Ovary (tissue), 9 donors: Measurements from ENCODE around the gene BRINP3. TPM values are rescaled to one million over a fixed set of nuclear protein-coding genes. Genes with fewer than 3 reads are reported as not detected.

ENCODE experiments used
- DNase-seq, 5 donors: peaks; one replicate each; pipeline ENCODE4 v3.0.0-alpha.2; 2019 to 2020
- H3K27ac ChIP-seq, 2 donors: fragments of 200-600 bp; one replicate each; pipeline versions ENCODE4 v1.5.1 to v1.8.0; 2019 to 2022
- H3K27me3 ChIP-seq: fragments of 200-600 bp; one replicate; pipeline ENCODE4 v1.8.0; 2022
- H3K36me3 ChIP-seq: fragments of 200-600 bp; sonication (generic); one replicate; pipeline ENCODE4 v1.5.1; 2019
- H3K4me1 ChIP-seq: one replicate; pipeline ENCODE4 v1.8.1; 2013; ENCODE audit warnings: mild to moderate bottlenecking, moderate library complexity; ENCODE audit not compliant: insufficient read depth
- H3K4me3 ChIP-seq: fragments of 200-600 bp; sonication (generic); one replicate; pipeline ENCODE4 v1.5.1; 2017
- H3K9me3 ChIP-seq, 2 donors: fragments of 200-600 bp in 1 of 2; sonication (generic) in 1 of 2; one replicate each; pipeline versions ENCODE4 v1.5.1 to v1.8.1; 2013 to 2019; ENCODE audit warnings: mild to moderate bottlenecking in 1 of 2, moderate library complexity in 1 of 2
- CTCF ChIP-seq, 3 donors: fragments of 450-650 bp in 2 of 3; fragments of 200-600 bp in 1 of 3; IDR thresholded peaks; one replicate each; pipeline versions ENCODE4 v1.5.1 to v1.8.0; 2016 to 2022; ENCODE audit warnings: antibody characterized with exemption in 3 of 3, mild to moderate bottlenecking in 1 of 3
- EP300 ChIP-seq: sonication (generic); formaldehyde crosslinking; IDR thresholded peaks from one replicate; pipeline ENCODE4 v1.6.1; 2017; ENCODE audit warnings: antibody characterized with exemption
- POLR2A ChIP-seq: fragments of 450-650 bp; IDR thresholded peaks from one replicate; pipeline ENCODE4 v1.6.1; 2017; ENCODE audit warnings: antibody characterized with exemption, mild to moderate bottlenecking, moderate library complexity
- WGBS, 3 donors: extraction: QIAGEN DNeasy Blood & Tissue Kit in 1 of 3; methylation state at CpG; one replicate each; pipeline versions ENCODE4 v1.1.5 to v1.1.7; 2013 to 2017; 5-methylcytosine and 5-hydroxymethylcytosine counted together
- intact Hi-C, 4 donors: fragments of 100-400 bp; cut with DNase I; formaldehyde crosslinking; loops; one replicate each; pipeline versions ENCODE4 v1.11.0 to v1.15.1; 2022 to 2023
- polyA plus RNA-seq, 2 donors: library from polyadenylated mRNA; stranded (reverse); fragments of 200-250 nt in 1 of 2; fragments of 350-450 nt in 1 of 2; fragmentation: Illumina TruSeq in 1 of 2; extraction: RNeasy Lipid Tissue Mini Kit (QIAGEN cat#74804) in 1 of 2; gene quantifications; one replicate each; pipeline ENCODE4 v1.2.3, GENCODE V29; 2013 to 2014
- total RNA-seq, 7 donors: library from RNA; depleted of rRNA in 2 of 7; stranded (reverse); fragments of >200 nt in 2 of 7; fragmentation: NEBNext Ultra II Directional in 3 of 7; extraction: Animal tissue kit (Norgen Biotek cat#: 25700) in 3 of 7; gene quantifications; one replicate each; pipeline versions ENCODE4 v1.1.0 to v1.2.4, GENCODE V29; 2016 to 2023
- donor health status: DM: no; HTN: no; CAD: no; lungs with moderate emphysema.
- donor health status: DM: no; HTN: no; CAD: no.
- donor health status: Bipolar disorder and iron deficiency.
- donor health status: DM: yes; HTN: yes; CAD: no.
- donor health status: DM: no; HTN: no; CAD: no.
- donor health status: DM: yes; HTN: yes; CAD: no.

BRINP3 gene
- total and polyA plus RNA-seq, 9 donors = 0.08 to 0.52 (median 0.23) TPM; not detected in 5

GRCh38 chr1:190303501-190303900 is 174.2 kb downstream of the BRINP3 start:
- no peaks in the 10 kb centered on the region for H3K36me3 ChIP-seq
- H3K27me3 ChIP-seq = no peaks in the 10 kb centered on the region
- no peaks in the 10 kb centered on the region for H3K4me1 ChIP-seq
- TF ChIP-seq CTCF (IDR thresholded peaks at IDR 0.05) (no peak), POLR2A (no peak), EP300 (no peak)
- DNase-seq = no peak
- H3K27ac ChIP-seq = no peak overlapping the region
- intact Hi-C loops = no loop called here
- no peaks in the 10 kb centered on the region for H3K9me3 ChIP-seq
- no peak overlapping the region for H3K4me3 ChIP-seq

GRCh38 chr1:190296453-190296852 is 181.2 kb downstream of the BRINP3 start:
- Histone ChIP-seq H3K4me1 (no peaks in the 10 kb centered on the region), H3K36me3 (no peaks in the 10 kb centered on the region), H3K27ac (no peak overlapping the region), H3K4me3 (no peak overlapping the region), H3K27me3 (no peaks in the 10 kb centered on the region), H3K9me3 (no peaks in the 10 kb centered on the region)
- no peak for DNase-seq
- WGBS, 3 donors = 65 to 92% (median 80%) methylated on average over 2 of the region's 2 CpGs
- intact Hi-C loops = no loop called here
- no peak for TF ChIP-seq EP300
- no peak for TF ChIP-seq CTCF (IDR thresholded peaks at IDR 0.05)
- no peak for TF ChIP-seq POLR2A

DNA sequence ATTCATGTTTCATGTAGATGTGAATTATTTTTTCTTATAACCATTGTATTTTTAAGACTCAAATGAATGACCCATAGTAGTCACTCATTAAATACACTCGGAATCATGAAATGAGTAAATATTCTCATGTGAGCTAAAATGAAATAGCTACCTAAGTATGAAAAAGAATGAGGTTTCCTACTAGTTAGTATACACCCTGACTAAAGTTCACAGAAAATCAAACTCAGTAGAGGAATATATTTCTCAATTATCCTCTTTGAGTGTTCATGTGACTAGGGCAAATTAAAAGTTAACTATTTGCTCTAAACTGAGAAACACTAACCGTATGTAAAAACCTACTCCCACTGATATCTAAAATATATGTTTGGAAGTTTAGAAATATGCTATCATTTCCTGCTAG is 187.8 kb downstream of the BRINP3 start:
- Histone ChIP-seq H3K27ac (no peak overlapping the region), H3K36me3 (no peaks in the 10 kb centered on the region), H3K4me3 (no peak overlapping the region), H3K27me3 (no peaks in the 10 kb centered on the region), H3K9me3 (no peaks in the 10 kb centered on the region), H3K4me1 (no peaks in the 10 kb centered on the region)
- 65 to 71% (median 69%) methylated on average over 2 of the region's 2 CpGs for WGBS, 3 donors
- DNase-seq = no peak
- intact Hi-C loops = no loop called here
- no peak for TF ChIP-seq EP300
- TF ChIP-seq CTCF (IDR thresholded peaks at IDR 0.05) = no peak
- TF ChIP-seq POLR2A = no peak

GRCh38 chr1:190286111-190286510 is 191.6 kb downstream of the BRINP3 start:
- Histone ChIP-seq H3K9me3 (no peaks in the 10 kb centered on the region), H3K27ac (no peak overlapping the region), H3K4me1 (no peaks in the 10 kb centered on the region), H3K36me3 (no peaks in the 10 kb centered on the region), H3K27me3 (no peaks in the 10 kb centered on the region), H3K4me3 (no peak overlapping the region)
- DNase-seq = no peak
- TF ChIP-seq CTCF (IDR thresholded peaks at IDR 0.05) = no peak
- TF ChIP-seq EP300 = no peak
- no peak for TF ChIP-seq POLR2A
- WGBS, 3 donors = 63 to 84% (median 69%) methylated on average over 1 of the region's 1 CpG
- intact Hi-C loops = no loop called here

GRCh38 chr1:190277107-190277506 is 200.6 kb downstream of the BRINP3 start:
- WGBS, 3 donors = 89 to 96% (median 91%) methylated on average over 3 of the region's 3 CpGs
- Histone ChIP-seq H3K27ac (no peak overlapping the region), H3K4me1 (no peaks in the 10 kb centered on the region), H3K36me3 (no peaks in the 10 kb centered on the region), H3K27me3 (no peaks in the 10 kb centered on the region), H3K4me3 (no peak overlapping the region), H3K9me3 (no peaks in the 10 kb centered on the region)
- intact Hi-C loops = no loop called here
- TF ChIP-seq CTCF (IDR thresholded peaks at IDR 0.05) (no peak), EP300 (no peak)
- no peak for DNase-seq
